NCI-H446 (cell line): Measurements from ENCODE around the gene CARMIL1.
"Not testable (repeated sequence)": the region's sequence is repeated elsewhere in the genome, so short reads cannot be mapped to it uniquely, and the experiment has no call there.

Experiments
- DNase-seq, 2 experiments: peaks; one replicate each; lab custom pipeline; 2025; lab: John Stamatoyannopoulos, UW

CARMIL1 gene

DNA sequence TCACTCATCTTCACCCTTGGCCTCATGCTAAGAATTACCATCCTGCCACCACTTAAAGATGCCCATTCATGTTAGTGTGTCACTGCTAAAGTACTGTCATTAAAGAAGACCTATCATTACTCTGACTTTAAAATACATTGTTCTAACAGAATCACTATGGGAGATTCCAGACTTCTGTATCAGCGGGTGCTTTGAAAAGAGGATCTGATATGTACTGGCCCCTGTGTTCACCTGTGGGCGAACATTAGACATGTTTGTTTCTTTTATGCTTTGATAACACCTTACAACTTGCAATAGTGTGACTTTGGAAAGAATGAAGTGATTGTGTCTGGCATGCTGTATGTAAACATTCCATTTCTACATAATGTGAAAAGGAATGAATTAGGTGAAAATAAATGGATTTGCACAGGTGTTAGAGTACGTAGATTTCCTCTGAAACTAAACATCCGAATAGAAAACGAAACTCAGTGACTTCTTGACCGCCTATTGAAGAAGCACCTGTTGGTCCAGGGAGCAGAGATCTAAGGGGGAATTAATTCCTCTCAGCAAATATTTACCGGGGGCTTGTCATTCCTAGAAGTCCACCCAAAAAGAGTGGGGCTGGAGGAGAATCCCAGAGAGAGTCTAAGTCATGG is 132.3 kb downstream of the CARMIL1 start:
- no peak for DNase-seq

- no peak for DNase-seq
Observed at GRCh38 chr6:25413207-25413905, 134.2 kb downstream of the CARMIL1 start.

DNA sequence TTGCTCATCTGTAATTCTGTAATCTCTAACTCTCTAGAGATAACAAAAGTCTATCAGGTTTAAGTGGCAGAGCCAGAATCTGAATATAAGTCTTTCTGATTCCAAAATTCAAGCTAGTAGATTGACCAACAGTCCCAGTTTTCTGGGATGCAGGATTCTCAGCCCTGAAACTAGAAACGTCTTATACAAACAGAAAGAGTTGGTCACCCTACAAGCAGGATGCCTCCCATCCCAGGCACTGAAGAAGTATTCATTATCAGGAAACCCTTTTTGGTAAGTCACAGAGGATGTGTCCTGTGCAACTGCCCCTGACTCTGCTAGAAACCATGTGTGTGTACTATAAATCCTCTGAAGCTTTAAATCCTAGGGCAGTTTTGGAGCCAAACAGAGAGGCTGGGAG is 135.0 kb downstream of the CARMIL1 start:
- DNase-seq = no peak

DNA sequence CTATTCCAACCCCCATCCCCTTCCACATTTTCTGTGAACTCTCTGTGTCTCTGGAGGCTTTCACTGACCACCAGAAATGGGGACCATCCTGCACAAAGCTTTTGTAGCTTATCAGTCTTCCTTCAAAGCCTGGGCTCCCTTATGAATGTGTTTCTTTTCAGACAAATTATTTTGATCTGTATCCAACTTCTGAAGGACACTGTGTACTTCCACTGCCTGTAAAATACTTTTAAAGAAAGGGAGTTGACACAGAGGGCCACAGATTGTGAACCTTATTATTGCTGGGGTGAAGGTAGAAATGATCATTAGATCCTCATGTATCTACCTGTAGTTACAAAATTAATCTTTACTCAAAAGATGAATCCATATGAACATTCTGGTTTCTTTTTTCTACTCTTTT is 135.6 kb downstream of the CARMIL1 start:
- no peak for DNase-seq

DNA sequence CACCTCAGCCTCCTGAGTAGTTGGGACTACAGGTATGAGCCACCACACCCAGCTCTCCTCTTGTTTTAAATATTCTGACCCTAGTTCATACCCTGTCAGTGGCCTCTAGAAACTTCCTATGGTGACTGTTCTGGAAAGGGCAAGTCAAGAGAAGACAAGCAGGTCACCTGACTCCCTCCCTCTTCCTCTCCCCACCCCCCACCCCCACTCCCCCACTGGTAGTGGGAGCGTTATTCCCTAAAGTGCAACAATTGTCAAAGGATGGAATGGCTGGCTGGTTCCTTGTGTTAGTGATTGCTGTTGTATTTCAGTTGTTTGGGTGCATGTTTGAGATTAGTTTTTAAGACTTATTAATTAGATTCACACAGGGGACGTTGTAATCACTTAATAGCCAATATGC is 136.1 kb downstream of the CARMIL1 start:
- no peak for DNase-seq

DNA sequence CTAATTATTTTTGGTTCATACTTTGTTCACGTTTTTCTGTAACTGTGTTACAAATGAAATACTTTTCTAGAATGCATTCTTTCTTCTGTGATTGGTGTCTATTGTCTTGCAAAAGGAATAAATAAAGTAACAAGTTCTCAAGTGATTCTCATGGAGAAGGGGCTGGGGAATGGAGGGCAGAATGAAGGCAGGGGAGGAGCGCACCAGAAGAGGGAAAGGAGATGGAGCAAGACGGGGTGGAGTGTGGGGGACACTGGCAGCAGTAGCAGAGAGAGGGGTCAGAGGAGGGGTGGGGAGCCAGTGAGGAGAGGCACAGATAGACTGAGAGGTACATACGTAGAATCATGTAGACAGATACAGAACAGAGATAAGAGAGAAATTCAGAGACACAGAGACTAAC is 136.5 kb downstream of the CARMIL1 start:
- DNase-seq = no peak

- DNase-seq = no peak
Observed at GRCh38 chr6:25417046-25417605, 138.0 kb downstream of the CARMIL1 start.

GRCh38 chr6:25418454-25419052 is 139.4 kb downstream of the CARMIL1 start:
- DNase-seq = no peak

- DNase-seq = no peak
Observed at GRCh38 chr6:25419879-25420278, 140.7 kb downstream of the CARMIL1 start.

- no peak for DNase-seq
Observed at GRCh38 chr6:25423358-25423757, 144.2 kb downstream of the CARMIL1 start.

- DNase-seq = no peak
Observed at GRCh38 chr6:25424303-25424702, 145.1 kb downstream of the CARMIL1 start.

GRCh38 chr6:25427549-25427948 is 148.4 kb downstream of the CARMIL1 start:
- no peak for DNase-seq

GRCh38 chr6:25428758-25429317 is 149.7 kb downstream of the CARMIL1 start:
- no peak for DNase-seq

DNA sequence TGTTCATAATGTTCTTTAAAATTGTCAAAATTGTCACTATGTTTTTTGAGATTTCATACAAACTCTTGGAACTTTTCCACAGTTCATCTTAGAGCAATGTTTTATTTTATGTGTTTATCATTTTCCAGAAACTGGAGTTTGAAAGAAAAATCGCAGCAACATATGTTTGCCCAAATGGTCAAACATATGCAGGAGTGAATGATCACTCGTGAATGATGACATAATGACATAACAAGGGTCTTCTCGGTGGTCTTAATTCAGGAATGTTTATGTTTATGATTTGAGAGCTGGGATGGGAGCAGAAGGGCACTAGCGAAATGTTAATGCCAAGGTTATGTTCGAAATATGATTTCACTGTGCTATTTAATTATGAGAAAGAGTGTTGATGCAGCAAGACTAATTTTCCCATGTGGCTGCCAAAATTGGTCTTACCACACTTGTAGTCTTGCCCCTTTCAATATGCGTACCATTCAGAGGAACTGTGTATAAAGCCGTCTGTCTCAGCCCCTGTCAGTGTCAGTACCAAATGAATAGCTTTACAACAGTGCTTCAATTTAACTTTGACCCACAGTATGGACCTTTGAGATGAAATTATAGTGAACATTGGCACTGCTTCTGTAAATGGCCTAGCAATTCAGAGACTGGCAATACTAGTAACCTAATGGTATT is 152.3 kb downstream of the CARMIL1 start:
- peak; percentile 22 to 50 for DNase-seq

- DNase-seq = no peak
Observed at GRCh38 chr6:25431975-25432307, 152.8 kb downstream of the CARMIL1 start.

GRCh38 chr6:25434921-25435320 is 155.7 kb downstream of the CARMIL1 start:
- no peak for DNase-seq

GRCh38 chr6:25435416-25435985 is 156.3 kb downstream of the CARMIL1 start:
- no peak for DNase-seq

- DNase-seq = no peak
Observed at GRCh38 chr6:25436760-25437159, 157.6 kb downstream of the CARMIL1 start.

DNA sequence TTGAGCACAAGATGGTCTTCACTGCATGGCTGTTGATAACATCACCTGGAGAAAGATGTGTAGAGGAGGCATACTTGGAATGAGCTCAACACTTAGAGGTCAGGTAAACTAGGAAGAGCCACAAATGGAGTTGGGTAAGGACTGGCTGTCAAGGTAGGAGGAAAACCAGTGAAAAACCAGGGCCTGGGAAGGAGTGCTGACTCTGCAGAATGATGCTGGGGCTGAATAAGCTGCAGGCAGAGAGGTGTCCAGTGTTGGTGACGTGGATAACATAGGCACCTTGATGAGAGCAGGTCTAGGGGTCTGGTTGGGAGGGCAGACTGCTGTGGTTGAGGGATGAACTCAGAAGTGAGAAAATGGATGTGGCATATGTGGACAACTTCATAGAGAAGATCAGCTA is 160.2 kb downstream of the CARMIL1 start:
- DNase-seq = no peak

DNA sequence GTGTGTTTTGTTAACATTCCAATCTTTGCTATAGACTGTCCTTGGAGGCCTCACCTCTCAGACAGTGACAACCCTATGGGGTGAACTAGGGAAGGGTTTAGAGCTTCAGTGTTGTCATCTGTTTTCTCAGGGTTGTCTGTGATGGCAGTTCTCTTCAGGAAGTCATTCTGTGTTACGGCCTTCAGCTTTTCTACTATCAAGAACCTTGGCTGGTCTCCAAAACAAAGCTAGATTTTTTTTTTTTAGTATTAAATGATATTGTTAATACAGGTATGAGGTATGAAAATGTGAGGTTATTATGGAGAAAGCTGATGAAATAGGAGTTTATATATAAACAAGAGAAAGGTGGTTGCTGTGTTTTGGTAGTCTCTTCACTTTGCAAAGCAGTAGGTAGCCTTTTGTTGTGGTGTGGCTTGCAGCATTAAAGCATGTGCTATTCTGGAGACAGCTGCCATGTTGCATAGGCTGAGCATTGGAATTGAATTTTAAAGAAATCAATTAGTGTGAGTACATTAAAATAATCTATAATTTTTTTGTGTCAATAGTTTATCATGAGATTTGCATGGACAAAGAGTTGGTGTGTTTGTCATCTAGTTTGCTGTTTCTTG is 162.6 kb downstream of the CARMIL1 start:
- no peak for DNase-seq

DNA sequence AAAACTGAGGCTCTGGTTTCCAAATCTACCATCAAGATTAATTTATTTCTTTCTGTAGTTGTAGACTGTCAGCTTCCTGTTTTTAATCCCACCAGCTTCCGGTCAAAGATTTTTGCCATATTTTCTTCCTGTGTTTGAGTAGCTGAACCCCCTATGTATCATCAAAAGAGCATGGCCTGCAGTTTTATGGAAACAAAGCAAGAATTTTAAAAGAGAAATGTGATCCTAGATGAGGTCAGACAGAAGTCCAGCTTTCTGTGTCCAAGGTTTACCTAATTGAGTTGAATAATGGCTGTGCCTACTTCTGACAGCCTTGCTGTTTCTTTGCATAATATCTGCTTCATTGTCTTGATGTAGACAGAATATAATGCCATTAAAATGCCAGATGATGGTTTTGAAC is 163.7 kb downstream of the CARMIL1 start:
- DNase-seq = no peak

GRCh38 chr6:25444521-25444920 is 165.3 kb downstream of the CARMIL1 start:
- not testable (repeated sequence) for DNase-seq
